CD4-positive, alpha-beta T cell treated with Interferon alpha-2 for 1 hour (primary cell): ENCODE data around the gene FSD2.

Experiments
- DNase-seq, 2 donors: peaks; one replicate each; pipeline ENCODE4 v3.0.0-alpha.2; 2020 to 2022

FSD2 gene

DNA sequence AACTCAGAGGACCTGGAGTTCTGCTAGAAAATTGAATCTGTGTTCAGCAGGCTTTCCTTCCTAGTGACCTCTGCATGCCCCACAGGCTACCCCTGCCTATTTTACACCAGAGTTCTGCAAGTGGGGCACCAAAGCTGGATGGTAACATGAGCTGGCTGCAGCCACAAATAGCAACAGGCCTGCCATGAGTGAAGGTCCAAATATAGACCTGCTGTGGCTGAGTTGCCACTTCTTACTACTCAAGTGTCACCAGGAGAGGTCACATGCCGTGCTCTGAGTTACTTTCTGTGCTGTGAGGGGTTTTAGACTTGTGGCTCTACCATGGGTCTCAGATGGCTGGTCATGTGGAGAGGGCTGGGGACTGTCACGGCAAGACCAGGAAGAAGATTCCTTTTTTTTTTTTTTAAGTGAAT, at the start of gene FSD2:
Gene FSD2, minus strand, starts transcription at position 76 of the 413 bp plus-strand sequence. CDS start 18,679 bp downstream, outside the sequence.
- DNase-seq, result peak in 1 of 2 donors; percentile 38

GRCh38 chr15:82854554-82854953, 48.7 kb upstream of the FSD2 start:
- DNase-seq, result no peak

DNA sequence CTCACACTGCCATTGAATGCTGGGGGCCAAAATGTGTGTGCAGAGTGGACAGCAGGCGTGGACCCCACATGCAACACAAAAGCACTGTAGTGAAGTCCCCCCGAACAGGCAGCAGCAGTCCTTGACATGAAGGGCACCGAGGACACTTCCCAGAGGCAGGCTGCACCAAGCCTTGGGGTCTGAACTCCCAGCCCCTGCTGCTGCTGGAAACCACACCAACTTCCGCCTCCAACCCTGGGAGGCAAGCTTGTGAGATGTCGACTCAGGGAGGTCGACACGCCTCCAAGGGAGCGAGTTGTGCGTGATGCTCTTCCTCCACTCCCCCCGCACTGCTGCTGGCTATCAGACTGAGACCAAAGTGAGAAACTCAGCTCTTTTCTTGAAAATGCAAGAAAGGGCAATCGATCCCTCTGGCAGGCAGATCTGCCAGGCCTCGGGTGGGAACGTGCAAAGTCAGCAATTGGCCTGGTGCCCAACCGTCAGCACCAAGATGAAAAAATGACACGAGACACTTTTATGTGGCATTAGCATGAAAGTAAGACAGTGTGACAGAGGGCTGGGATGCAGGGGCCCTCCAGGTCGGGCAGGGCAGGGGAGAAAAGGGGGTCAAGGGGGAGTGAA, 47.2 kb upstream of the FSD2 start:
- DNase-seq, result no peak

- DNase-seq, result no peak
Measured at GRCh38 chr15:82851981-82852511, 46.2 kb upstream of the FSD2 start.

- DNase-seq, result no peak
Measured at GRCh38 chr15:82851306-82851850, 45.5 kb upstream of the FSD2 start.

DNA sequence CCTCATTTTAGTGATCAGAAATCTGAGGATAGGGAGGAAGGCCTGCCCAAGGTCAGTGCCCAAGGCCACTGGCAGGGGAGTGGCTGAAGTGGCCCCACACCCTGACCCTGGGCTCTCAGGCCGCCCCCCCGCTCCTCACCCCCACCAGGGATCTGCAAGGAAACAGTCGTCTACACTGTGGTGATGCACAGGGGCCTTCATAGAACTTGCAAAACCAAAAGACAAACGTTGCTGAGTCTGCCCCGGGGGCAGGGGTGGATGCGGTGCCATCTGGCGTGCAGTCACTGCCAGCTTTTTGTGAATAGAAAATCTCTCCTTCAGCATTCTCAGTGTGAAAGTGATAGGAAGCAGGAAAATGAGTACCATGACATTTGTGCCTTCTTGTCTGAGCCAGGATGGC, 44.9 kb upstream of the FSD2 start:
- DNase-seq, result no peak

GRCh38 chr15:82849556-82850512, 44.0 kb upstream of the FSD2 start:
- peak; percentile 47 to 61 for DNase-seq

GRCh38 chr15:82848241-82848993, 42.5 kb upstream of the FSD2 start:
- DNase-seq, result no peak

- DNase-seq, result no peak
Measured at GRCh38 chr15:82847703-82848102, 41.8 kb upstream of the FSD2 start.

- no peak for DNase-seq
Measured at GRCh38 chr15:82846621-82847020, 40.8 kb upstream of the FSD2 start.

- DNase-seq, result no peak
Measured at GRCh38 chr15:82845686-82846085, 39.8 kb upstream of the FSD2 start.

- no peak for DNase-seq
Measured at GRCh38 chr15:82843566-82843965, 37.7 kb upstream of the FSD2 start.

DNA sequence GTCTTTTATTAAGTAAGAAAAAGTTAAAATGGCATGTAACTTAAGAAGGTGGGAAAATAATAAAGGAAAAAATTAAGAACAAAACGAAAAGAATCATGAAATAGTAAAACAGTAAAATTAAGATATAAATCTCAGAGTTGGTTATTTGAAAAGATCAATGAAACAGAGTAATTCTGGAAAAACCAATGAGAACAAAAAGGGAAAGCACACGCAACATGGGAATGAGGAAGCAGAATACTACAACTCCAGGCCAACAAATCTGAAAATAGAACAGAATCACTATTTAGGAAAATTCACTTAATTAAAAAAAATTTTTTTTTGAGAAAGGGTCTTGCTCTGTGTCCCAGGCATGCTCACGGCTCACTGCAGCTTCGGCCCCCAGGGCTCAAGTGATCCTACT, 34.3 kb upstream of the FSD2 start:
- no peak for DNase-seq

DNA sequence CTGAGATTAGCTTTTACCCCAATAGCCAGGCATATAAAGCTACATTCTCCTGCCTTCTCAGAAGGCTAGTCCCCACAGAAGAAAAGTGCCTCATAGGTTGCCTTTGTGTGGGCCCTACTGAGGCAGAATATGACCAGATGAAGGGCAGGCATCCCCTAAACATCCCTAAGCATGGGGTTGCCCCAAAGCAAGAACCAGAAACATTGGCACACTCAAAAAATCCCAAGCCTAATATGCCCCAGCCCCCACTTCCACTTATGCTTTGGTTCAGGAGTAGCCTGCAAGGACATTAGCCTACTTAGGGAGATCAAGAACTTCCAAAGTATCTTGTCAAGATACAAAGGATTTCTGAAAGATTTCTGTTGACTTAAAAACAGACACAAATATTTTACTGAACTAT, 33.3 kb upstream of the FSD2 start:
- no peak for DNase-seq

GRCh38 chr15:82838096-82838735, 32.3 kb upstream of the FSD2 start:
- no peak for DNase-seq

- DNase-seq, result no peak
Measured at GRCh38 chr15:82835391-82835917, 29.6 kb upstream of the FSD2 start.

GRCh38 chr15:82833362-82833682, 27.5 kb upstream of the FSD2 start:
- DNase-seq, result no peak

GRCh38 chr15:82832601-82833361, 26.9 kb upstream of the FSD2 start:
- no peak for DNase-seq

- DNase-seq, result no peak
Measured at GRCh38 chr15:82831894-82832600, 26.2 kb upstream of the FSD2 start.

- DNase-seq, result no peak
Measured at GRCh38 chr15:82830427-82831173, 24.7 kb upstream of the FSD2 start.
